ENCODE data around the gene MTMR6.

The MTMR6 gene

DNA sequence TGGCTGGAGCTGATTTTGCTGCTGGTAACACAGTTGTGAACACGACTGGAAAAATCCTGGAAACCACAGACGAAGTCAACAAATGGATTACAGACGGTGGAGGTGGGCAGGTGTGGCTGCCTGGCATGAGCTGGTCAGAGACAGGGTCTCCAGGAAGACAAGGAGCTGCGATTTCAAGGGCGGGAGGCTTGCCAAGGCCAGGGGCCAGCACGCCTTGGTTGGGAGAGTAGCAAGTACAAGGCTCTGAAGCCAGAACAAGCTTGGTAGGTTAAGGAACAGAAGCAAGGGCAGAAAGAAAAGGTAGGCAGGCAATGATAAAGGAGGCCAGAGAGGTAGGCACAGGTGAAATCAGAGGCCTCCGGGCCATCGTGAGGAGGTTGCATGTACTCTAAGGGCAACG is 64.5 kb downstream of the MTMR6 start:
- no peak for TF ChIP-seq FOXM1 (IDR thresholded peaks at IDR 0.05; ENCODE audit: borderline replicate concordance, low read depth)
- TF ChIP-seq, protein P1, sequence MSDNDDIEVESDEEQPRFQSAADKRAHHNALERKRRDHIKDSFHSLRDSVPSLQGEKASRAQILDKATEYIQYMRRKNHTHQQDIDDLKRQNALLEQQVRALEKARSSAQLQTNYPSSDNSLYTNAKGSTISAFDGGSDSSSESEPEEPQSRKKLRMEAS (IDR thresholded peaks at IDR 0.05) = no peak
- TF ChIP-seq NFIC (IDR thresholded peaks at IDR 0.05) = no peak
- TF ChIP-seq TCF12 (IDR thresholded peaks at IDR 0.05; ENCODE audit: low read depth) = no peak
- TF ChIP-seq, protein P2, sequence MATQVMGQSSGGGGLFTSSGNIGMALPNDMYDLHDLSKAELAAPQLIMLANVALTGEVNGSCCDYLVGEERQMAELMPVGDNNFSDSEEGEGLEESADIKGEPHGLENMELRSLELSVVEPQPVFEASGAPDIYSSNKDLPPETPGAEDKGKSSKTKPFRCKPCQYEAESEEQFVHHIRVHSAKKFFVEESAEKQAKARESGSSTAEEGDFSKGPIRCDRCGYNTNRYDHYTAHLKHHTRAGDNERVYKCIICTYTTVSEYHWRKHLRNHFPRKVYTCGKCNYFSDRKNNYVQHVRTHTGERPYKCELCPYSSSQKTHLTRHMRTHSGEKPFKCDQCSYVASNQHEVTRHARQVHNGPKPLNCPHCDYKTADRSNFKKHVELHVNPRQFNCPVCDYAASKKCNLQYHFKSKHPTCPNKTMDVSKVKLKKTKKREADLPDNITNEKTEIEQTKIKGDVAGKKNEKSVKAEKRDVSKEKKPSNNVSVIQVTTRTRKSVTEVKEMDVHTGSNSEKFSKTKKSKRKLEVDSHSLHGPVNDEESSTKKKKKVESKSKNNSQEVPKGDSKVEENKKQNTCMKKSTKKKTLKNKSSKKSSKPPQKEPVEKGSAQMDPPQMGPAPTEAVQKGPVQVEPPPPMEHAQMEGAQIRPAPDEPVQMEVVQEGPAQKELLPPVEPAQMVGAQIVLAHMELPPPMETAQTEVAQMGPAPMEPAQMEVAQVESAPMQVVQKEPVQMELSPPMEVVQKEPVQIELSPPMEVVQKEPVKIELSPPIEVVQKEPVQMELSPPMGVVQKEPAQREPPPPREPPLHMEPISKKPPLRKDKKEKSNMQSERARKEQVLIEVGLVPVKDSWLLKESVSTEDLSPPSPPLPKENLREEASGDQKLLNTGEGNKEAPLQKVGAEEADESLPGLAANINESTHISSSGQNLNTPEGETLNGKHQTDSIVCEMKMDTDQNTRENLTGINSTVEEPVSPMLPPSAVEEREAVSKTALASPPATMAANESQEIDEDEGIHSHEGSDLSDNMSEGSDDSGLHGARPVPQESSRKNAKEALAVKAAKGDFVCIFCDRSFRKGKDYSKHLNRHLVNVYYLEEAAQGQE (IDR thresholded peaks at IDR 0.05; ENCODE audit: low read depth) = no peak
- no peak for TF ChIP-seq TAF1 (IDR thresholded peaks at IDR 0.05; ENCODE audit: low read depth)
- TF ChIP-seq RAD21 (IDR thresholded peaks at IDR 0.05; ENCODE audit: low read depth) = no peak
- TF ChIP-seq CEBPB (IDR thresholded peaks at IDR 0.05) = no peak
- no peak for TF ChIP-seq EP300 (IDR thresholded peaks at IDR 0.05; ENCODE audit: borderline replicate concordance)
- TF ChIP-seq, protein P3, sequence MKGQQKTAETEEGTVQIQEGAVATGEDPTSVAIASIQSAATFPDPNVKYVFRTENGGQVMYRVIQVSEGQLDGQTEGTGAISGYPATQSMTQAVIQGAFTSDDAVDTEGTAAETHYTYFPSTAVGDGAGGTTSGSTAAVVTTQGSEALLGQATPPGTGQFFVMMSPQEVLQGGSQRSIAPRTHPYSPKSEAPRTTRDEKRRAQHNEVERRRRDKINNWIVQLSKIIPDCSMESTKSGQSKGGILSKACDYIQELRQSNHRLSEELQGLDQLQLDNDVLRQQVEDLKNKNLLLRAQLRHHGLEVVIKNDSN (IDR thresholded peaks at IDR 0.05) = no peak
- no peak for TF ChIP-seq ZBTB7A (IDR thresholded peaks at IDR 0.05; ENCODE audit: low read depth)
- TF ChIP-seq EGR1 (IDR thresholded peaks at IDR 0.05) = no peak
- TF ChIP-seq TEAD4 (IDR thresholded peaks at IDR 0.05) = no peak

DNA sequence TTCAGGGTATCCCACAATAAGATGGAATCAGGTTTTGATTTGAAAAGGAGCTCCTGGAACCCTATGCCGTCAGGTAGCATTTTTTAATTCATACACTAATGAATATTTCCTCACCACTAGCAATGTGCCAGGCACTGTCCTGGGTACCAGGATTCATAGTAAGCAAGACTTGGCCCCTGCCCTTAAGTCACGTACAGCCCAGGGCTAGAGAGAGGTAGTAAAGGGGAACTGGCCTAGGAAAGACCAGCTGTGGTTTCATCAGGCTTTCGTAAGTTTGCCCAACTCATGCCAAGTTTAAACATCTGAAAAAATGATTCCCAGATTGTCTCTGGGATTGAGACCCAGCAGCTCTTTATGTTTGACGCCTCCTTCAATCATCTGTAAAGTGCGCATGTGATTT is 69.3 kb downstream of the MTMR6 start:
- TF ChIP-seq CEBPB (IDR thresholded peaks at IDR 0.05) (no peak), RAD21 (IDR thresholded peaks at IDR 0.05; ENCODE audit: low read depth) (no peak), FOXM1 (IDR thresholded peaks at IDR 0.05; ENCODE audit: borderline replicate concordance, low read depth) (no peak), ZBTB7A (IDR thresholded peaks at IDR 0.05; ENCODE audit: low read depth) (no peak), CREB1 (IDR thresholded peaks at IDR 0.05; ENCODE audit: low read depth) (no peak), EGR1 (IDR thresholded peaks at IDR 0.05) (no peak), TEAD4 (IDR thresholded peaks at IDR 0.05) (no peak), EP300 (IDR thresholded peaks at IDR 0.05; ENCODE audit: borderline replicate concordance) (no peak), YY1 (IDR thresholded peaks at IDR 0.05; ENCODE audit: low read depth) (no peak), TCF12 (IDR thresholded peaks at IDR 0.05; ENCODE audit: low read depth) (no peak), NFIC (IDR thresholded peaks at IDR 0.05) (no peak), TAF1 (IDR thresholded peaks at IDR 0.05; ENCODE audit: low read depth) (no peak)
- TF ChIP-seq, protein P2 (IDR thresholded peaks at IDR 0.05; ENCODE audit: low read depth) = no peak
- TF ChIP-seq, protein P3 (IDR thresholded peaks at IDR 0.05) = no peak
- TF ChIP-seq, protein P1 (IDR thresholded peaks at IDR 0.05) = no peak

DNA sequence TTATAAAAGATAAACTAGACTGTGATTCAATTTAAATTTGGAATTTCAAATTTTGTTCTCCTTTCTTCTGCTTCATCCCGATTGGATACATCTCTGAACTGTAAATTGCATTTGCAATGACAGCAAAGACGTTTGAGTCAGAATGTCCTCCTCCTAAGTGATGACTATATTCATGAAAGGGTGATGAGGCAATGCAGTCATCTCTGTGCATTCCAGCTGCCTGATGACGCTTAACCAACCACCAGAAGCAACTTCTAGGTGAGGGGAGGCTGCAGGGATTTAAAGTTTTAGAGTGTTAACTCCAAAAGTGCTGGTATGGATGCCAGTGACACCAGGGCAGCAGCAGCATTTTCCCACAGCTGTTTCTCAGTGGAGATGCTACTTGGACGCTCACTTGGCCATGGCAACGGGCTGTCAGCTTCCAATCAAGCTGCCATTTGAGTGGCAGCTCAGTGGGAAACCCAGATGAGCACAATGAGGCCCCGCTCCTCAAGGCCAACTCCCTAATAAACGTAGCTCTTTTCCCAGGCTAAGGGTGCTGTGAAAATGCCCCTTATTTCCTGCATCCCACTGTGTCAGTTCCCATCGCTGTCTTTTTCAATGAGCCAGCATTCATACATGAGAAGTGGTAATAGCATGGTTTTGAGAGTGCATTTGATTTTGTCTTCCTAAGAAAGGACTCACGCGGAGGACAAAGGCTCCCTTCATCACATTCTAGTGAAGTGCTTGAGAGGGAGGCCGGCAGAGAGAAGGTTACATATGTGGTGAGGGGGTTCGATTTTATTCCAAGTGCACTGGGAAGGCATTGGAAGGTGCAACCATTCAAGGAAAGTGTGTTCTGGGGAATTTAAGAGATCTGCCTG is 70.0 kb downstream of the MTMR6 start:
- TF ChIP-seq EGR1 (IDR thresholded peaks at IDR 0.05) (no peak), RAD21 (IDR thresholded peaks at IDR 0.05; ENCODE audit: low read depth) (no peak), TEAD4 (IDR thresholded peaks at IDR 0.05) (peak; percentile 41; the same call in 1 of the 2 replicates), FOXM1 (IDR thresholded peaks at IDR 0.05; ENCODE audit: borderline replicate concordance, low read depth) (no peak)
- TF ChIP-seq, protein P1 (IDR thresholded peaks at IDR 0.05) = no peak
- TF ChIP-seq, protein P3 (IDR thresholded peaks at IDR 0.05) = no peak

DNA sequence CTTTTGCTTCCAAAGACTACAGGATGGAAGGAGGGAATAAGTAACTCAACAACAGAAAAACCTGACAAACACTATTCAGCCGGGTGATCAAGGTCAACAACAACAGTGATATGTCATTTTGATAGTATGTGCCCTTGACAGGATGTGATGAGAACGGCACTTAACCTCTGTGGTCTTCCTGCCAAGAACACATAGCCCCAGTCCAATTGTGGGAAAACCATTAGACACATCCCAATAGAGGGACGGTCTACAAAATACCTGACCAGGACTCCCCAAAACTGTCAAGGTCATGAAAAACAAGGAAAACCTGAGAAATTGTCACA is 72.1 kb downstream of the MTMR6 start:
- TF ChIP-seq RAD21 (IDR thresholded peaks at IDR 0.05; ENCODE audit: low read depth) = no peak
- TF ChIP-seq CEBPB (IDR thresholded peaks at IDR 0.05) = no peak

DNA sequence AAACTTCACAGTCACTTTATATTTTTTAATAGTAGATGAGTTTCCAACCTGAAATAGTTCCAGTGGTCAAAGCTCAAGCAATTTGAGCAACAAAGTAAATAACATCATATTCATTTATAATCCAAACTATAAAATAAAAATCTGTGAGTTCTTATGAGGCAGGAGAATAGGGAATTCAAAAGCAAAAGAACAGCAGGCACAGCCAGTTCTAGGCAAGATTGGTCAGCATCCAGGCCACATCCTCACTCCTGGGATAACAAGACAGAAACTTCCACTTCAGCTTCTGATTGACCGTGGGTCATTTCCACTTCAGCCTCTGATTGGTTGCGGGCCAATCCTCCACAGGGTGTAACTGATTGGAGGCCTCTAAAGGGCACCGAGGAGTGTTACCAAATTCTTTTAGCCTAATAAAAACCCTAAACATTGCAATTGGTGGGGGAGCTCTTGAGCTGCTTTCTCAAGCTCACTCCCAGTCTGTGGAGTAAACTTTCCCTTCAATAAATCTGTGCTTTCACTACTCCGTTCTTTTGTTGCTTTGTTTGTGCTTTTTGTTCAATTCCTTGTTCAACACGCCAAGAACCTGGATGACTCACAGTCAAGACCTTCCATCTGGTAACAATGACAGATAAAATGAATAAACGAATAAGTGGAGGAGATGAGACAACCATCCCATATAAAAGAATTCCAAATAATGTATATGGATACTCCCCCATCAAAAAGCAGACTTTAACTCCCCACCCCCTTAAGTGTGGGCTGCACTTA is 72.6 kb downstream of the MTMR6 start:
- TF ChIP-seq ZBTB7A (IDR thresholded peaks at IDR 0.05; ENCODE audit: low read depth) (no peak), FOXM1 (IDR thresholded peaks at IDR 0.05; ENCODE audit: borderline replicate concordance, low read depth) (no peak), TAF1 (IDR thresholded peaks at IDR 0.05; ENCODE audit: low read depth) (no peak), TCF12 (IDR thresholded peaks at IDR 0.05; ENCODE audit: low read depth) (no peak), NFIC (IDR thresholded peaks at IDR 0.05) (no peak), CEBPB (IDR thresholded peaks at IDR 0.05) (no peak), EGR1 (IDR thresholded peaks at IDR 0.05) (no peak), RAD21 (IDR thresholded peaks at IDR 0.05; ENCODE audit: low read depth) (no peak), EP300 (IDR thresholded peaks at IDR 0.05; ENCODE audit: borderline replicate concordance) (no peak), TEAD4 (IDR thresholded peaks at IDR 0.05) (no peak), YY1 (IDR thresholded peaks at IDR 0.05; ENCODE audit: low read depth) (no peak), CREB1 (IDR thresholded peaks at IDR 0.05; ENCODE audit: low read depth) (no peak)
- TF ChIP-seq, protein P3 (IDR thresholded peaks at IDR 0.05) = no peak
- TF ChIP-seq, protein P1 (IDR thresholded peaks at IDR 0.05) = no peak
- TF ChIP-seq, protein P2 (IDR thresholded peaks at IDR 0.05; ENCODE audit: low read depth) = no peak
